ENCODE results near the gene SIPA1. TPM values are rescaled to one million over a fixed set of nuclear protein-coding genes. Genes with fewer than 3 reads are reported as not detected.

The SIPA1 gene
- total and polyA plus RNA-seq, 9 of the 15 experiments (the other 6 are each of a cell fraction or from before 2014, with no cell fraction given) = 0.25 to 85.8 (median 16.8) TPM

GRCh38 chr11:65636108-65637031 lies 1.5 kb upstream of the SIPA1 start (continued):
- TF ChIP-seq ZMIZ1 (IDR thresholded peaks at IDR 0.05; ENCODE audit: low read depth in 2 of 2, low read length in 2 of 2) = peak in 1 of 2 experiments; percentile 60; a peak in 1 of 4 replicates
- TF ChIP-seq ETS1 (conservative IDR thresholded peaks at IDR 0.05; ENCODE audit: control insufficient read depth, low read depth, low read length) = peak; percentile 76
- peak; percentile 20 for TF ChIP-seq SAP30 (IDR thresholded peaks at IDR 0.05; ENCODE audit: borderline replicate concordance, insufficient read depth, low read depth, low read length, poor library complexity, severe bottlenecking)
- TF ChIP-seq NFATC3 (IDR thresholded peaks at IDR 0.05) = no peak
- TF ChIP-seq CREM (IDR thresholded peaks at IDR 0.05; ENCODE audit: low read depth) = peak; percentile 76
- peak; percentile 92 for TF ChIP-seq CBFA2T2 (conservative IDR thresholded peaks at IDR 0.05)
- TF ChIP-seq SAFB (IDR thresholded peaks at IDR 0.05; ENCODE audit: borderline replicate concordance, low read depth, low read length) = 0 out of 2 replicates have a peak, but pooled peaks have one; percentile 55
- no peak for TF ChIP-seq GTF2A2 (tag; IDR thresholded peaks at IDR 0.05)
- no peak for TF ChIP-seq TCF7 (IDR thresholded peaks at IDR 0.05; ENCODE audit: borderline replicate concordance)
- TF ChIP-seq HMGN3 (IDR thresholded peaks at IDR 0.05; ENCODE audit: borderline replicate concordance, extremely low read depth, insufficient read length, low read depth, low read length) = peak; percentile 75
- peak; percentile 88 for TF ChIP-seq VEZF1 (CRISPR knock-in tag; IDR thresholded peaks at IDR 0.05)
- TF ChIP-seq NRF1 (conservative IDR thresholded peaks at IDR 0.05 in 1 of 2, IDR thresholded peaks at IDR 0.05 in 1 of 2) = peak in 1 of 2 experiments; percentile 21; a peak in 1 of 4 replicates
- TF ChIP-seq KDM1A (IDR thresholded peaks at IDR 0.05) = peak; percentile 45 to 74; a peak in 3 of 4 replicates
- TF ChIP-seq MBD2 (IDR thresholded peaks at IDR 0.05; ENCODE audit: borderline replicate concordance, low read depth) = peak; percentile 67
- TF ChIP-seq MCM2 (IDR thresholded peaks at IDR 0.05; ENCODE audit: low read depth) = no peak
- TF ChIP-seq HEY1 (CRISPR knock-in tag; IDR thresholded peaks at IDR 0.05; ENCODE audit: borderline replicate concordance) = no peak
